HFF-Myc (cell line): Measurements from ENCODE around the gene PPFIA1.

Source experiments
- DNase-seq: peaks from one replicate; pipeline ENCODE4 v3.0.0-alpha.2; 2011; ENCODE audit warnings: low read depth; ENCODE audit errors: extremely low read depth
- H3K4me3 ChIP-seq: replicated peaks from 2 replicates; pipeline ENCODE4 v1.5.1; 2011; ENCODE audit warnings: low read depth, mild to moderate bottlenecking, control low read depth, low read length
- TF ChIP-seq, protein P1 (sequence below): IDR thresholded peaks from 2 replicates; pipeline ENCODE4 v1.5.1; 2012; ENCODE audit warnings: mild to moderate bottlenecking, low read depth, low read length, control low read depth; ENCODE audit errors: missing control alignments

PPFIA1 gene

DNA sequence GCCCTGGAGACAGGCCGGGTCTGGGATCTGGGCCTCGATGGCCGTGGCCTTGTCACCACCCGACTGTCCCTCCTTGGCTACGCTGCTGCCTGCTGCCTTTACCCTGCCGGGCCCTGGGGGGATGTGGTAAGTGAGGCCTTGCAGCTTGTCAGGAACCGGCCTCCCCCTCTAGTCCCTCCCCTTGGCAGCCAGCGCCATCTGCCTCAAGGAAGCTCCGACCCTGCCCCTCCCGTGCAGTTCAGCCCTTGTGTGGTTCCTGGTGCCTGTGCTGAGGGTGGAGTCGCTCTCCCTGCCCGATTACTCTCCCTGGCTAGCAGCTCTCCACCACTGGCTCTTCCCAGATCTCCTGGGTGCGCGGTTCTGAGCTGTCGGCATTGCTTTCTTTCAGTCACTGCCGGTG lies 161.6 kb downstream of the PPFIA1 start:
- H3K4me3 ChIP-seq, result no peak overlapping the region
- DNase-seq, result no peak
- TF ChIP-seq, protein P1, sequence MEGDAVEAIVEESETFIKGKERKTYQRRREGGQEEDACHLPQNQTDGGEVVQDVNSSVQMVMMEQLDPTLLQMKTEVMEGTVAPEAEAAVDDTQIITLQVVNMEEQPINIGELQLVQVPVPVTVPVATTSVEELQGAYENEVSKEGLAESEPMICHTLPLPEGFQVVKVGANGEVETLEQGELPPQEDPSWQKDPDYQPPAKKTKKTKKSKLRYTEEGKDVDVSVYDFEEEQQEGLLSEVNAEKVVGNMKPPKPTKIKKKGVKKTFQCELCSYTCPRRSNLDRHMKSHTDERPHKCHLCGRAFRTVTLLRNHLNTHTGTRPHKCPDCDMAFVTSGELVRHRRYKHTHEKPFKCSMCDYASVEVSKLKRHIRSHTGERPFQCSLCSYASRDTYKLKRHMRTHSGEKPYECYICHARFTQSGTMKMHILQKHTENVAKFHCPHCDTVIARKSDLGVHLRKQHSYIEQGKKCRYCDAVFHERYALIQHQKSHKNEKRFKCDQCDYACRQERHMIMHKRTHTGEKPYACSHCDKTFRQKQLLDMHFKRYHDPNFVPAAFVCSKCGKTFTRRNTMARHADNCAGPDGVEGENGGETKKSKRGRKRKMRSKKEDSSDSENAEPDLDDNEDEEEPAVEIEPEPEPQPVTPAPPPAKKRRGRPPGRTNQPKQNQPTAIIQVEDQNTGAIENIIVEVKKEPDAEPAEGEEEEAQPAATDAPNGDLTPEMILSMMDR, result no peak

DNA sequence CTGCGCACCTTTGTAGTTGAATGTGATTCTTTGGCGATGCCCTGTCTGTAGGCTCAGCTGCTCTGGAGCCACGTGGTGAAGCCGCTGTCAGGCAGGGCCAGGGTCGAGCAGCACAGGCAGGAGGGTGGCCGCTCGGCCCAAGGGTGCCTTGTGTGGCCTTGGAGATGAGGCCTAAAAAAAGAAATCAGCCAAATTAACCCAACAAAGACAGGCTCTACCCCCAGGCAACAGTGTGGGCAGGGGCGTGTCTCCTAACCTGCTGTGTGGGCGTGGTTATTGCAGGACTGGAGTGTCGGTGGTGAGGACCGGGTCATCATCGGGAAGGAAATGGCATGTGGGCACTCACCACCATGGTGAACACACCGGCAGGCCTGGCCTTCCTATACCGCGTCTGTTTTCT lies 162.1 kb downstream of the PPFIA1 start:
- TF ChIP-seq, protein P1, result no peak
- H3K4me3 ChIP-seq, result no peak overlapping the region
- DNase-seq, result no peak

DNA sequence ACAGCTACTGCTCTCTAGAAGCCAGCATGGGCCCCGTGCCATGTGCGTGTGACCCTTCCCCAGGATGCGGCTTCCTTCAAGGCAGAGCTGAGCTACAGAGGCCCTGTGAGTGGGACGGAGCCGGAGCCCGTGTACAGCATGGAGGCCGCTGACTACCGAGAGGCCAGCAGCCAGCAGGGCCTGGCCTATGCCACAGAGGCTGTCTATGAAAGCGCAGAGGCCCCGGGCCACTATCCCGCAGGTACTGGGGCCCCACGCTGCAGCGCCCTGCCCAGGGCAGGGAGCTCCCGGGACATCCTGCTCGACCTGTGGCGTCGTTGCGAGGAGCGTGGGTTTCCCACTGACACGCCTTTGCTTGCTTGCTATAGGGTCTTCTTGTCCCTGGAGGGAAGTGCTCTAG lies 162.5 kb downstream of the PPFIA1 start:
- TF ChIP-seq, protein P1, result no peak
- no peak for DNase-seq

DNA sequence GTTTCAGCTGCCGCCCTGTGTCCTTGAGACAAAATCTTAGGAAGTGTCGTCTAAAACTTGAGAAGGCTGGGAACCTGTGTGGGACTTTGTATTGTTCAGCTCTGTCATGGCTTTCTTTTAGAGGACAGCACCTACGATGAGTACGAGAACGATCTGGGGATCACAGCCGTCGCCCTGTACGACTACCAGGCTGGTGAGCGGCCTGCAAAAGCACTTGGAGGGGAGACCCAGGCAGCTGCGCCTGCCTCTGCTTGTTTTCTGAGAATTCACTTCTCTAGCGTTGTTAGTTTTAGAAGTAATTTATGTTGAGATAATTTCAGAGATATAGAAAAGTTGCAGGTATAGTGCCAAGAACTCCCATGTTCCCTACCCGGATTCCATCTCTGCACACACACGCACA lies 163.0 kb downstream of the PPFIA1 start:
- DNase-seq, result no peak
- TF ChIP-seq, protein P1, result no peak
- H3K4me3 ChIP-seq, result no peak overlapping the region

More for the DNA sequence above, 162.5 kb downstream of the PPFIA1 start:
- no peak overlapping the region for H3K4me3 ChIP-seq
